Chondrocyte (in vitro differentiated cells): ENCODE results near the gene EVI5L. TPM values are rescaled to one million over a fixed set of nuclear protein-coding genes. Genes with fewer than 3 reads are reported as not detected.

Experiments
- DNase-seq: peaks from one replicate; pipeline ENCODE4 v3.0.0; 2021; ENCODE audit warnings: mixed read lengths, low spot score
- H3K27ac Mint-ChIP-seq: one replicate; pipeline ENCODE4 v1.8.0; 2021; ENCODE audit warnings: mild to moderate bottlenecking, moderate library complexity, mixed read lengths; ENCODE audit not compliant: unreplicated experiment
- H3K27me3 Mint-ChIP-seq: 2 replicates; pipeline ENCODE4 v1.8.0; 2021; ENCODE audit warnings: low read depth, mixed read lengths
- H3K36me3 Mint-ChIP-seq: 2 replicates; pipeline ENCODE4 v1.8.0; 2021; ENCODE audit warnings: low read depth, mixed read lengths
- H3K4me1 Mint-ChIP-seq: 2 replicates; pipeline ENCODE4 v1.8.0; 2021; ENCODE audit warnings: low read depth, mild to moderate bottlenecking, mixed read lengths
- H3K4me3 Mint-ChIP-seq: one replicate; pipeline ENCODE4 v1.8.0; 2021; ENCODE audit warnings: mild to moderate bottlenecking, moderate library complexity, mixed read lengths; ENCODE audit not compliant: unreplicated experiment
- H3K9me3 Mint-ChIP-seq: 2 replicates; pipeline ENCODE4 v1.8.0; 2021; ENCODE audit warnings: low read depth, mixed read lengths
- CTCF ChIP-seq: fragments of 200-600 bp; sonication (generic); IDR thresholded peaks from 2 replicates; pipeline ENCODE4 v1.5.0; 2021; ENCODE audit warnings: antibody characterized with exemption, mild to moderate bottlenecking, moderate library complexity
- total RNA-seq: library from RNA; stranded (reverse); gene quantifications from 3 replicates; pipeline ENCODE4 v1.2.1, GENCODE V29; 2021

Gene EVI5L
- total RNA-seq, 1 donor from 2014 or later, result 27.4 TPM

DNA sequence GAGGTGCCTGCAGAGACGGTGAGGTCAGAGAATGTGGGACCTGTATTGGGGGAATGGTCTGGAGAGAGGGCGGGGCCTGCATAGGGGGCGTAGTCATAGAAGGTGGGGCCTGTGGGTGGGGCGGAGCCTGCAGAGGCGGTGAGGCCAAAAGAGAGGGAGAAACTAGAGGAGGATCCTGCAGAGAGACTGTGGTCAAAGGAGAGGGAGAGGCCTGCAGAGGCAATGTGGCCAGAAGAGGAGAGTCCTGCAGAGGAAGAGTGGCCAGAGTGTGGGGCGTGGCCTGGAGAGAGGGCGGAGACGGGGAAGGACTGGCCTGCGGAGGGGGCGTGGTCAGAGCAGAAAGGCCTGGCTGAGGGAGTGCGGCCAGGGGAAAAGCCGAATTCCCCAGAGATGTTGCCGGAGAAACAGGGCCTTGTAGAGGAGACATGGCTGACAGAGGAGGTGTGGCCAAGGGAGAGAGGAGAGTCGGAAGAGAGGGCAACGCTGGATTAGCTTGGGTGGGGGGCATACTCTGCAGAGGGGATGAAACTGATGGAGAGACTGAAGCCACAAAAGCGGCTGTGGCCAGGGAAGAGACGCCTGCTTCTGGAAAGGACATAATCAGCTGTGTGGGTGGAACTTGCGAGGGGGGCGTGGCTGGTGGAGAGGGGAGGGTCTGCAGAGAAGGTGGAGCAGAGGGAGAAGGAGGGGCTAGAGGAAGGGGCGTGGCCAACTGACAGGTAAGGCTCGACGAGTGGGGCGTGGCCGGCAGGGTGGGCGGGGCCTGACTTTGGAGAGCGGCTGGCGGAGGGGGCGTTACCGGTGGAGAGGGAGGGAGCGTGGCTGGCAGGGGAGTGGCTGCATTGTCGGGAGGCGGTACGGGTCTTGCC is 41.7 kb downstream of the EVI5L start:
- TF ChIP-seq CTCF, result no peak
- peaks cover 15% of the 10 kb centered on the region for H3K27me3 Mint-ChIP-seq
- peak; percentile 96 for DNase-seq
- H3K4me3 Mint-ChIP-seq, result peak overlapping the region; percentile 79
- no peaks in the 10 kb centered on the region for H3K9me3 Mint-ChIP-seq
- peak overlapping the region; percentile 95 for H3K27ac Mint-ChIP-seq
- H3K4me1 Mint-ChIP-seq, result peaks cover 29% of the 10 kb centered on the region
- H3K36me3 Mint-ChIP-seq, result no peaks in the 10 kb centered on the region

DNA sequence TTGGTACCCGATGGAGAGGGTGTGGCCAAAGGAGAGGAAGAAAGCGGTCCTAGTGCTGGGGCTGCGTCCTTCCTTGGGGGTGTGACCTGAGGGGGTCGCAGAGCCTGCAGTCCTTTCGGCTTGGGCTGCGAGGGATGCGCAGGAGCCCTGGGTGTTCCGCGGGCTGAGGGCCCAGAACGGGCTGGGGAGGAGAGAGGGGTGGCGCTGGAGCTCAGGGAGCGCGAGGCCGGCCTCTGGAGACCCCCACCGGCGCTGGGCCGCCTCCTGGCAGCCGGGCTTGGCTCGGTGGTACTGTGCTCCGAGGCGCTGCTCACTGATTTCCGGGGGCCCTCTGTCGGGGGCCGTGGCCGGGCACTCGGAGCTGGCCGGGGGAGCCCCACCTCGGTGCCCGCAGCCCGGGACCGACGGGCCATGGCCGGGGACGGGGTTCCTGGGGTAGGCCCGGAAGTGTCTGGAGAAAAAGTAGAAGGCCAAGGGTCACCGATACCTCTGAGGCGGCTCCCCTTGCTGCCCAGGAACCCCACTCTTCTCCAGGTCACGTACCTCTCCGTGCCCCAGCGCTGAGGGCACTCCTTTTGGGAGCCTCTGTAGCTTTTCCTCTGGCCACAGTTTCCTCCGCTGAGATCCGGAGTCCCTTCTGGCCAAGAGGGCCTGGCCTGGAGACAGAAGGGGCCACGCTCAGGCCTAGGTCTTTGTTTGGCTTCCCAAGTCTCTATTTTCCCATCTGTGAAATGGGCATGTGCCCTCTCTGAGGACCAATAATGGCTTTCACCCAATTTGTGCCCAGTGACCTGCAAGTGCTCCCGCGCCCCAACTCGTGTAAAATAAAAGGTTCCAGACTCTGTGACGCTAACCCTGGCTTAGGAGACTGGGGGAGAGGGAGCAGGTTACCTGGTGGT is 42.5 kb downstream of the EVI5L start:
- peak overlapping the region; percentile 79 for H3K4me3 Mint-ChIP-seq
- H3K36me3 Mint-ChIP-seq, result no peaks in the 10 kb centered on the region
- peaks cover 15% of the 10 kb centered on the region for H3K27me3 Mint-ChIP-seq
- H3K4me1 Mint-ChIP-seq, result peaks cover 33% of the 10 kb centered on the region
- no peak overlapping the region for H3K27ac Mint-ChIP-seq
- TF ChIP-seq CTCF, result no peak
- DNase-seq, result peak; percentile 92
- no peaks in the 10 kb centered on the region for H3K9me3 Mint-ChIP-seq

- peak overlapping the region; percentile 66 for H3K4me3 Mint-ChIP-seq
- H3K27me3 Mint-ChIP-seq, result peaks cover 15% of the 10 kb centered on the region
- H3K4me1 Mint-ChIP-seq, result peaks cover 30% of the 10 kb centered on the region
- no peak for DNase-seq
- no peaks in the 10 kb centered on the region for H3K9me3 Mint-ChIP-seq
- no peak for TF ChIP-seq CTCF
- H3K27ac Mint-ChIP-seq, result no peak overlapping the region
- no peaks in the 10 kb centered on the region for H3K36me3 Mint-ChIP-seq
Observed at GRCh38 chr19:7873304-7874075, 43.5 kb downstream of the EVI5L start.

DNA sequence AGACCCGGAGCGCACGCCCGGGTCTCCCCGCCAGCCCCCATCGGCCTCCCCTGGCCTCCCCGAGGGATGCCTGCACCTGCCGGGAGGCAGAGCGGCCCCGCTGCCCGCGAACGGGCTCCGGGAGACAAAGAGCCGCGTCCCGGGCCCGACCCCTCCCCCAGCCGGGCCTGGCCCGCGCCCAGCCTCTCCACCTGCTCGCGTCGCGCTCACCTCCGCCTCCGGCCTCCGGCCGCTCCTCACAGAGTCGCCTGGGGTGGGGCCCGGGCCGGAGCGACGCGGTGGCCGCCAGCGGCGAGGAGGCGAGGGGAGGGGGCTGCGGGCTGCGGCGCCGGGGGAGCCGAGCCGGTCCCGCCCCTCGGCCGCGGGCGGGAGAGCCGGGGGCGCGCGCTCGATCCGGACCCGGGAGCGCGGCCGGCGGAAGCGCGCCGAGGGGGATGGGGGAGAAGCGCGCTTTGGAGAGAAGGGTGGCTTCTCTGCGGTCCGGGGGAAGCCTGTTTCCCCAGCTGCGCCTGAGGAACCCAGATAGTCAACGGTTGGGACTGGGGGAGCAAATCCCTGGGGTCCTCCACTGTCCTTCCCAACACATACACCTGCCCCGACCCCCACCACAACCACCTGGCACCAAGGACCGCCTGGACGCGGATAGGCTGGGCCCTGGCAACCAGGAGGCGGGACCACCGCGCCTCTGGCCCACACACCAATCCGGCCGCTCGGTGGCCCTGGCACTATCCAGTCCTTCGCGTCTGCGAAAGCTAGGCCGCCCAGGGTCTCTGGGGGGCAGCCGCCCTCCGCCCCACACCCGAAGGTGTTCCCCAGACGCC is 44.3 kb downstream of the EVI5L start, which contains the start of gene PRR36:
Gene PRR36 (minus strand): TSS at position 315 of the 821 bp plus-strand sequence. CDS start 701 bp downstream, outside the sequence.
- Mint-ChIP-seq H3K36me3 (no peaks in the 10 kb centered on the region), H3K4me3 (peak within 1 kb of the TSS; percentile 66), H3K27ac (no peak within 1 kb of the TSS)

More for the DNA sequence above, 44.3 kb downstream of the EVI5L start, which contains the start of gene PRR36:
- DNase-seq, result no peak
- Mint-ChIP-seq H3K4me1 (peaks cover 25% of the 10 kb centered on the region), H3K27me3 (peaks cover 15% of the 10 kb centered on the region), H3K9me3 (no peaks in the 10 kb centered on the region)
- no peak for TF ChIP-seq CTCF
